GM21529 (cell line): ENCODE measurements around the gene SIGLEC12.
A peak's percentile ranks its signal among the peaks of the same experiment; 100 is the strongest.
"Not testable (repeated sequence)": the region's sequence is repeated elsewhere in the genome, so short reads cannot be mapped to it uniquely, and the experiment has no call there.

Experiments
- ATAC-seq: cut with Tn5 transposase; IDR thresholded peaks from one replicate; pipeline ENCODE4 v1.9.1; 2021; ENCODE audit not compliant: unreplicated experiment

Gene SIGLEC12

GRCh38 chr19:51460164-51460992 is 41.2 kb downstream of the SIGLEC12 start:
- ATAC-seq = no peak

GRCh38 chr19:51458899-51459505 is 42.6 kb downstream of the SIGLEC12 start:
- no peak for ATAC-seq

- no peak for ATAC-seq
Measured at GRCh38 chr19:51458051-51458645, 43.5 kb downstream of the SIGLEC12 start, which contains the start of gene SIGLEC8. TSS of gene SIGLEC8 (minus strand) at chr19:51458454. CDS start at chr19:51458387, 67 bp downstream.

GRCh38 chr19:51457351-51458013 is 44.1 kb downstream of the SIGLEC12 start:
- no peak for ATAC-seq

- ATAC-seq = no peak
Measured at GRCh38 chr19:51456541-51457290, 44.9 kb downstream of the SIGLEC12 start.

GRCh38 chr19:51450730-51451307 is 50.8 kb downstream of the SIGLEC12 start:
- ATAC-seq = no peak

- ATAC-seq = no peak
Measured at GRCh38 chr19:51448411-51449016, 53.1 kb downstream of the SIGLEC12 start.

GRCh38 chr19:51448011-51448410 is 53.6 kb downstream of the SIGLEC12 start:
- no peak for ATAC-seq

- ATAC-seq = not testable (repeated sequence)
Measured at GRCh38 chr19:51447510-51447909, 54.1 kb downstream of the SIGLEC12 start.

GRCh38 chr19:51441410-51442390 is 59.9 kb downstream of the SIGLEC12 start:
- ATAC-seq = peak; percentile 91
